A549 treated with CpdA at 1 μM for 4 hours (cell line): ENCODE data around the gene CCDC197. TPM values are rescaled to one million over a fixed set of nuclear protein-coding genes. Genes with fewer than 3 reads are reported as not detected.

Experiments used
- total RNA-seq: library from RNA; stranded (reverse); fragments of 200-300 nt; extraction: Qiagen RNA extraction; gene quantifications from 5 replicates; pipeline ENCODE4 v1.2.3, GENCODE V29; 2022; ENCODE audit warnings: low read depth

Gene CCDC197
- total RNA-seq = not detected in 5 replicates

GRCh38 chr14:93997082-93997481, at the start of gene CCDC197:
TSS of gene CCDC197 (plus strand) at chr14:93997301. CDS start at chr14:93998132, 831 bp downstream.

GRCh38 chr14:93976477-93977057, 20.5 kb upstream of the CCDC197 start, which contains the start of gene ASB2:
TSS of gene ASB2 (minus strand) at chr14:93976570. CDS start at chr14:93964539, 12,031 bp downstream.

GRCh38 chr14:94026173-94026888, 29.2 kb downstream of the CCDC197 start, which contains the start of gene OTUB2:
TSS of gene OTUB2 (plus strand) at chr14:94026340. CDS start at chr14:94026538, 198 bp downstream.

Other genes starting within 250 kb of the CCDC197 start
- gene PRIMA1, start 208.8 kb upstream of the CCDC197 start, total RNA-seq = 0.21 to 0.40 TPM (median 0.31 TPM) in 5 replicates
- not detected in 5 replicates for gene FAM181A, start 70.0 kb upstream of the CCDC197 start, total RNA-seq
- 1.5 to 3.5 TPM (median 1.9 TPM) in 5 replicates for gene ASB2, start 20.7 kb upstream of the CCDC197 start, total RNA-seq
- 4.3 to 6.5 TPM (median 4.7 TPM) in 5 replicates for gene OTUB2, start 29.0 kb downstream of the CCDC197 start, total RNA-seq
- gene DDX24, start 83.9 kb downstream of the CCDC197 start, total RNA-seq = 175 to 191 TPM (median 183 TPM) in 5 replicates
- 14.6 to 20.2 TPM (median 19.0 TPM) in 5 replicates for gene IFI27L1, start 84.0 kb downstream of the CCDC197 start, total RNA-seq
- gene IFI27, start 113.4 kb downstream of the CCDC197 start, total RNA-seq = 0.62 to 2.3 TPM (median 0.95 TPM) in 5 replicates
- 51.3 to 66.7 TPM (median 55.5 TPM) in 5 replicates for gene IFI27L2, start 132.3 kb downstream of the CCDC197 start, total RNA-seq
- gene PPP4R4, start 177.0 kb downstream of the CCDC197 start, total RNA-seq = 0.22 to 0.59 TPM (median 0.24 TPM) in 5 replicates